ENCODE measurements around the gene SYNE3.
"Not testable (repeated sequence)": the region's sequence is repeated elsewhere in the genome, so short reads cannot be mapped to it uniquely, and the experiment has no call there.

SYNE3 gene

DNA sequence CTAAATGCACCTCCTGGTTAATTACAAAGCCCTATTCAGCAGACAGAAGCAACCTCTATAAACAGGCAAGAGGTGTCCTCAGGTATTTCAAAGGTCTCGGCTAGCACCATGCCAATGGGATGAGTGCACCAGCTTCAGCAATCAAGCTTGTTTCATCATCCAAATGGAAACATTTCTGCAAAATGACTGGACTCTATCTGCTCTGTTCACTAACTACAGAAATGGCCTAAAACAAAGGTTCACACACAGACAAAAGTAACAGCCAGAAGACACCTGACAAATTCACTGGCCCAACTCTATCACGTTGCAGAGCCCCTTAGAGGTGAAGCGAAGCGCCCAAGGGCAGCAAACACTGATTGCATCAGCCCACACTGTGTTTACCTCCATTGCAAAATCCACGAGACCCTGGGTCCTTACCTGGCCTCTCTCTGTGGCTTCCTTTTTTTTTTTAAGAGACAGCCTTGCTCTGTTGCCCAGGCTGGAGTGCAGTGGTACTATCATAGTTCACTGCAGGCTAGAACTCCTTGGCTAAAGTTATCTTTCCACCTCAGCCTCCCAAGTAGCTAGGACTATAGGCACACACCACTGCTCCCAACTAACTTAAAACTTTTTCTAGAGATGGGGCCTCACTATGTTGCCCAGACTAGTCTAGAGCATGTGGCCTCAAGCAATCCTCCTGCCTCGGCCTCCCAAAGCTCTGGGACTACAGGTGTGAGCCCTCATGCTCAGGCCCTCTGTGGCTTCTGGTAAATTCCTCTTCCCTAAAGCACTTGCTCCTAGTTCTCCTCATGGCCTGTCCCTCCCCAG is 8.5 kb upstream of the SYNE3 start:
- in situ Hi-C loops (cut with HindIII; ENCODE audit: low sequenced_read_pairs), result loop anchor here (5.0 kb wide), 1 partner anchor 63 kb away; no protein-coding TSS in a partner anchor

DNA sequence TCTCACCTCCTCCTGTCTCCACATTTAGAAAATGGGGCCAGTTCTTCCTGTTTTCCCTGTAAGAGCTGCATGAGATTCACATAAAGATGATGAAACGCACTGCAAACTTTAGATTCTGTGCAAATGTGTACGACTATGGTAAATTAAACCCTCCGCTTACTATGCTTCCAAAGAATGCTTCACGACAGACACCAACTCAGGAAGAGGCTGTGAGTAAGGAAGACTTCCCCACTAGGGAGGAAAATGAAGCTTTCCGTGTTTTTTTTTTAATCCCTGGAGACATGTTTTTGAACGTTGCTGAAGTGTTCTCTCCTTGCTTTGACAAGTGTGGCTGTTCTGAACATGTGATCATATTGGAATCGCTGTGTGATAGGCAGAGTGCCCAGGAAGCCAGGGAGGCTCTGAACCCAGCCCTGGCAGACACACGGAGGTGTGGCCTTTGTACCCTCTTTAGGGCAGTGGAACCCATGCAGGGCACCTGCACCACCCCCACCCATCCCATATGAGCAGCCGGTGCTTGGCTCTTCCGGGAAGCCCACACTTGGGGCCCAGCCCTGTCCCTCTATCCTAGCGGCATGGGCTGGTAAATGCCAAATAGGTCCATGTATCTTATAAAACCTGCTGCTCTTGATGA is 7.5 kb upstream of the SYNE3 start:
- in situ Hi-C loops (cut with HindIII; ENCODE audit: low sequenced_read_pairs), result loop anchor here (5.0 kb wide), 1 partner anchor 62 kb away; no protein-coding TSS in a partner anchor

DNA sequence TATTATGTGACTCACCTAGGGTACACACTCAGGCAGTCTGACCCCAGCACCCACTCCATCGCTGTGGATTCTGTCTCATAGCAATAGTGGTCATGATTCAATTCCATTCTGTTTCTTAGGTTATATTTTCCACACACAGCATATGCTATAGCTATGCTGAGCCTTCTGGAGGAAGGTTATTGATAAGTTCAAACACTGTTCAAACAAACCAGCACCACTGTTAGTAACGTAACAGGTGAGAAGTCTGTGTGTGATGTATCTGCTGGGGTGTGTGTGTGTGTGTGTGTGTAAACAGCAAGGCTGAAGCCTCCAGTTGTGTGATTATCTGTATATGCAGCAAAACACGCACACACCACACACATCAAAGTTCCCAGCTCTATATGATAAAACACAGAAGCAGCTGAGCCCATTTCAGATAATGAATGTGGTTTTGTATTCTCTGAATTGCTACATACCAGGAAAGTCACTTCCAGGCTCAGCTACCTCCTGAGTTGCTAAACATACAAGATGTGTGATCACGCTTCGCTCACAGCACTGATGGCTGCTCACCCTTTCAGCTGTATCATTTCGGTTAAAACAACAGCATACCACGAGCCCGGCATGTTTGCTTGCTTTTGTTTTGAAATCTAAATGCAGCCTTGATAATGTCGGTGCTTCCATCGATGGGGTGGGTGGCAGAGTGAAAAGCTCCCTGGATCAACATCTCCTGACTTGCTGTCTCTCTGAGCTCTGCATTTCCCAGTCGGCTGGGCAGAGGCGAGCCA is 6.8 kb upstream of the SYNE3 start:
- in situ Hi-C loops (cut with HindIII; ENCODE audit: low sequenced_read_pairs), result loop anchor here (5.0 kb wide), 1 partner anchor 61 kb away; no protein-coding TSS in a partner anchor

DNA sequence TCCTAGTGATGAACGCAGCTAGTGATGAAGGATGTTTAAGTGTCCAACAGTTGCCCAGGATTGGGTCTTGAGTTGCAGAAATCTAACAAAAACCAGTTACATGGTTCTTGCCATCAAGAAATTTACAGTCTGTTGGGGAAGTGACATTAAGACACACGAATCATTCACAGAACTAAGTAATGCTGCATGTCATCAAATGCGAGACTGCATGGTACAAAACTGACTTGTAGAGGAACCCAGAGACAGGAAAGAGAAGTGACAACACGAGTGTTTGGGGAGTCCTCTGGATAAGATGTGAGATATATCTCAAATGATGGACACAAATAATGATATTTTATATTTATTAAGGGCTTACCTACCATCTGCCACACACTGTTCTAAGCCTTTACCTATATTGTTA is 6.1 kb upstream of the SYNE3 start:
- in situ Hi-C loops (cut with HindIII; ENCODE audit: low sequenced_read_pairs), result loop anchor here (5.0 kb wide), 1 partner anchor 60 kb away; no protein-coding TSS in a partner anchor

DNA sequence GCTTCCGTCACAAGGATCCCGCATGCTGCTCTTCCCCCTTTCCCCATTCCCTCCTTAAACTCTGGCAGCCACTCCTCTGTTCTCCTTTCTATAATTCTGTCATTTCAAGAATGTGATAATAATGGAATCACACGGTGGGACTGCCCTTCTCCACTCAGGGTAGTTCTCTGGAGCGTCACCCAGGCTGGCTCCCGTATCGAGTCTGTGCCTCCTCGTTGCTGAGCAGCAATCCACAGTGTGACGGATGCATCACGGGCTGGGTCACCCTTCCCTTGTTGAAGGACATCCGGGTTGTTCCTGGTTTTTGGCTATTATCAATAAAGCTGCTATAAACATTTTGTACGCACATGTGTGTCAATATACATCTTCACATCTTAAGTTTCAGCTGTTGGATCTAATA is 5.7 kb upstream of the SYNE3 start:
- in situ Hi-C loops (cut with HindIII; ENCODE audit: low sequenced_read_pairs), result loop anchor here (5.0 kb wide), 1 partner anchor 60 kb away; no protein-coding TSS in a partner anchor

DNA sequence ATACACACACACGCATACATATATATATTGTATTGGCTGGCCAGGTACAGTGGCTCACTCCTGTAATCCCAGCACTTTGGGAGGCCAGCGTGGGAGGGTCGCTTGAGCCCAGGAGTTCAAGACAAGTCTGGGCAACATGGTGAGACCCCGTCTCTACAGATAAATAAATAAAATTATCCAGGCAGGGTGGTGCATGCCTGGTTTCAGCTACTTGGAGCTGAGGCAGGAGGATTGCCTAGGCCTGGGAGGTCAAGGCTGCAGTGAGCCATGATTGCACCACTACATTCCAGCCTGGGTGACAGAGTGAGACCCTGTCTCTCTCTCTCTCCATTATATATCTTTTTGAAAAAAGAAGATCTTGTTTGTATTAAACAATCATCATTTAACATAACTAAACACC is 4.6 kb upstream of the SYNE3 start:
- in situ Hi-C loops (cut with HindIII; ENCODE audit: low sequenced_read_pairs), result loop anchor here (5.0 kb wide), 1 partner anchor 59 kb away; no protein-coding TSS in a partner anchor

DNA sequence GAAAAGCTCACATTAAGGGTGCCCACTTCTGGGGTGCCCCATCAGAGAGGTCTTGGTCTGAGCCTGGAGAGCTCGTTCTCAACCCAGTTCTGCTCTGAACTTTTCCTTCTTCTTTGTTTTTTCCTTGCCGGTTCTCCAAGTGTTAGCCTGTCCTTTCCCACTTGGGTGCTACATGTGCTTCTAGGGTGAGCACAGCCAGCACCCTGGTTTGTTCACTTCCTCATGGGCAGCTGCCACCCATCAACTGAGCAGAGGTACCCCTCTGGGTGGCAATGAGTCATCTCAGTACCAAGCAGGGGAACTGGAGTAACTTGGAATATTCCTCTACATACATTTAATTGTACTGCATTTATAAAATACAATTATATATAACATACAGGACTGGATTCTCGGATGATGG is 3.9 kb upstream of the SYNE3 start:
- in situ Hi-C loops (cut with HindIII; ENCODE audit: low sequenced_read_pairs), result loop anchor here (5.0 kb wide), 1 partner anchor 58 kb away; no protein-coding TSS in a partner anchor

DNA sequence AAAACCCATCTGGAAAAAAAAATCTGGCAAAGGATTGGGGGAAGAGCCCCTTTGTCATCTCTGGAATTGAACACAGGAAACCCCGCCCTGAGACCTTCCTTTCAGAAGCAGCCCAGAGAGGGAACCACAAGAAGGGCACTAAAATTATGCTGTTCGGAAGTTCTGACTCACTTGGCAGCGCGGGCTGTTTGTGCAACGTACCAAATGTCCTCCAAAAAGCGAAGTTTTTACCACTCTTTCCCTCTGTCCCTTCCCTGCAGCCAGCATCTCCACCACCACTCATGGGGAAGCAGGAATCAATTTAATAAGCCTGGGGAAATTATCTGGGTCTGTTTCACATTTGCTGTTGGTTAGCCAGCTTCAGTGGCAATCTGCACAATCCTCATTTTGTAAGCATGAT is 3.2 kb upstream of the SYNE3 start:
- in situ Hi-C loops (cut with HindIII; ENCODE audit: low sequenced_read_pairs), result loop anchor here (5.0 kb wide), 1 partner anchor 57 kb away; no protein-coding TSS in a partner anchor

DNA sequence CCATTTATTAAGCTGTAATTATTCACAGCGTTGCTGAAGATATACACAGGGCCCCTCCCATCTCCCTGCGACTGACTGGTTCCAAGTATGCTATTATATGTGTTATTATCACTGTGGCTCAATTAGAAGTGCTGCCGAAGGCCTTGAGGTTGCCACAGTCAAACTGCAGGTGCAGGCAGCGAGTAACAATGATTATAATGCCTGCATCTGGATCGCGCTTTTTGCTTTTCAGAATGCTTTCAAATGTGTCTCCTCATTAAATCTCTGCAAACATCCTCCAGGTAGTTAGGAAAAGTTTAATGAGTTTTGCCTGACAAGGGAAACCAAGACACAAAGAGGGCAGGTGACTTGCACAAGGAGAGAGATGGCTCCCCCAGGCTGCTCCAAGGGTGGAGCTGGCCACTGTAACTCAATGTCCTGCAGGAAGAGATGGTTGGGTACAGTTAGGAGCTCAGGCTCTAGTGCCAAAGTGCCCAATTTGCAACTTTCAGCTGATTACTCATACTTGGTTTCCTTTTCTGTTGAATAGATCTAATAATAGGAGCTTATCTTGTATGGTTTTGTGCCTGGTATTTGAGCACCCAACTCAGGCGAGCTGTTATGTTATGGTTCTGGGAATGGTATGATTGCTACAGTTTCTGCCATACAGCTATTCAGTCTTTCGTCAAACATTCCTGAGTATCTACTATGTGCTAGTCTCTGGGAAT is 1.7 kb upstream of the SYNE3 start:
- in situ Hi-C loops (cut with HindIII; ENCODE audit: low sequenced_read_pairs), result no loop called here

DNA sequence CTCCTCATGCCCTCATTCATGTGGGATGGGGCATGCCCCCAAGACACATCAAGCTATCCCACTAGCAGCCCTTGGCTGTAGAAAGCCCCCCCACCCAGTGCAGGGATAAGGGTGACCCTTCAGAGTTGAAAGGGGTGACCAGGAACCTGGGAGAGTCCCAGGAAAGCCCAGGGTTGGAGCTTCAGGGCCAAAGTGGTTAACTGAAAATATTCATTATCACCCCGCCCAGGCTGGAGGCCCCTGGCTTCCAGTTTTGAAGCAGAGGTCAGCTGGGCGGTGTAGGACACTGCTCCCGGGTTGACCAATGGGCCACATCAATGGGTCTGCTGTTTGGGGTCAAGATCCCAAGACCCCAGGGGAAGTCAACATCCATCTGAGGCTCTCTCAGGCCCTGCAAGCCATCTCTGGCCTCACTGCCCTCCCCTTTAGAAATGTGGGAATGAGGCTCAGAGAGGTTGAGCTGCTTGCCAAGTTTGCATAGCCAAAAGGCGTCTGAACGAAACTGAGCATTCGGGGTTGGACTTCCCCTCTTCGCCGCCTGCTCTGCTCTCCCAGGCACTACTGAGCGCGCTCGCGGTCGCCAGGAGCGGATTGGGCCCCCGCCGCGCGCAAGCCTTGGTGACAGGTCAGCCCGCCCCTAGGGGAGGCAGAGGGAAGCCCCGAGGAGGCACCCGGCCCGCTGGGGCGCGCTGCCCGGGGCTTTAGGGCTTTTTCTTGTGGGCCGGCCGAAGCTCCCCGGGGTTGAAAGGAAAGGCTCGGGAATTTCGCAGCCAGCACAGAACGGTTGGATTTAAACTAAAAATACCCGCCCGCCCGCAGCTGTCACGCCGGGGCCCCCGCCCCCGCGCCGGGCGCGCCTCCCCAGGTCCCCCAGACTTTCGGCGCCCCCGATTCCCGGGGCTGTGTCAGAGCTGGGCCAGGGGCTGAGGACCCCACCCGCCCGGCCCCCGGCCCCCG is 576 bp downstream of the SYNE3 start:
- in situ Hi-C loops (cut with HindIII; ENCODE audit: low sequenced_read_pairs), result no loop called here

DNA sequence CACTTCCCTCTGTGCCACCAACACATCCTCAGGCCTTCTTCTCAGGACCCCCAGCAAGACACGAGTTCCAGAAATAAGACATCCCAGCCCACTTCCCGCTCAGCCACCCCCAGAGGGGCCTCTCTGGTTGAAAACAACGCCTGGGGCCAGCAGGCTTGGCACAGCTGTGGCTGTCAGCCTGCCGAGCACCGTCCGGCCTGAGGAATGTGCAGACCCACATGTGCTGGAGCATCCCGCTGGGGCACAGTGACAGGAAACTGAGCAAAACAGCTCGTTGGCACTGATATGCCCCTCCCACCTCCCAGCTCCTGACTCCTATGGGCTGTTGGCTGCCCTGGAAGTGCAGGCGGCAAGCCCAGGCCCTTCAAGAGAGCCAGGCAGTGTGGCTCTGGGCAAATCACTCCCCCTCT is 1.4 kb downstream of the SYNE3 start:
- in situ Hi-C loops (cut with HindIII; ENCODE audit: low sequenced_read_pairs), result no loop called here

DNA sequence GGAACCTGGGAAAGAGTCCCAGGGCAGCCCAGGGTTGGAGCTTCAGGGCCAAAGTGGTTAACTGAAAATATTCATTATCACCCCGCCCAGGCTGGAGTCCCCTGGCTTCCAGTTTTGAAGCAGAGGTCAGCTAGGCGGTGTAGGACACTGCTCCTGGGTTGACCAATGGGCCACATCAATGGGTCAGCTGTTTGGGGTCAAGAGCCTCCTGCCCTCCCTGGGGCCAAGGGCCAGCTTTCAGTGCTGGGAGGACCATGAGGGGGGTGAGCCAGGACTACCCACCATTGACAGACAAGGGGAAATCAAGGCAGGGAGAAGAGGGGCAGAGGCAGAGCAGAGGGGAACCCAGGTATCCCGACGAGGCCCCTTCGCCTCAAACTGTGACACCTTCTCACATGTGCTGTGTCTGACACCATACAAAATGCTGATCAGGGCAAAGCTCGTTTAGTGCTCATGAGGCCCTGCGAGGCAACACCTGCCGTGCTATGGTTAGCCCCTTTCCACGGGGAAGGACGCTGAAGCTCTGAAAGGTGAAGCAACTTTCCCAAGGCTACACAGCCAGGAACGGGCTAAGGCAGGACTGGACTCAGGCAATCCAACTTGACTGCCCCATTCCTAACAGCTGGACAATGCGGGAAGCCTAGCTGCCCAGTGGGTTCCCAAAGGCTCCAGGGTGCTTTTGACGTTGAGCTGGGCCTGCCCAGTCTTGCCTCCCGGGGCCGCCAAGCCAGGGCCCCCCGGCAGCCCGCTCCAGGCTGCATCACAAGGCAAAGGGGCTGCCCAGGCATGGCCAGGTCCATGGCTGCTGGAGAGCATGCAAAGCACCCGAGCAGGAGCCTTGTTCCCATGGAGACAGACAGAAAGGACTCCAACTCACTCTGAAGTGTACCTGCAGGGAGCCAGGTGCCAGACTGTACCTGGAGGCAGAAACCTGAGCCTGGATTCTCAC is 2.0 kb downstream of the SYNE3 start:
- in situ Hi-C loops (cut with HindIII; ENCODE audit: low sequenced_read_pairs), result no loop called here

DNA sequence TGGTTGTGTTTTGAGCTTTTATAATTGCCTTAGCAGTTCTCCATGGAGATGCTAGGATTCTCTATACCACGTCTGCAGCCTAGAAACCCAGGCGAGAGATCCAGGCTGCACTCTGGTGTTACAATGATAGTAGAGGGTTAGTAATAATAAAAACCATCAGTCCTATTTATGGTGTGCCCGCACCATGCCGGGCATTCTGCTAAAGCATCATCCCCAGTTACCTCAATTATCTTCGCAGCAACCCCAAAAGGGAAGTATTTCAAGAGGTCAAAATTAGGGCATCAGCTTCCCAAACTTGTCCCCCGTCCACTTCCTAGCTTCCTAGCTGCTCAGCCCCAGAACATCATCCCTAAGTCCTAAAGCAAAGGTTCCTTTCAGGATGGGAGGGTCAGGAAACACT is 3.2 kb downstream of the SYNE3 start:
- in situ Hi-C loops (cut with HindIII; ENCODE audit: low sequenced_read_pairs), result no loop called here

DNA sequence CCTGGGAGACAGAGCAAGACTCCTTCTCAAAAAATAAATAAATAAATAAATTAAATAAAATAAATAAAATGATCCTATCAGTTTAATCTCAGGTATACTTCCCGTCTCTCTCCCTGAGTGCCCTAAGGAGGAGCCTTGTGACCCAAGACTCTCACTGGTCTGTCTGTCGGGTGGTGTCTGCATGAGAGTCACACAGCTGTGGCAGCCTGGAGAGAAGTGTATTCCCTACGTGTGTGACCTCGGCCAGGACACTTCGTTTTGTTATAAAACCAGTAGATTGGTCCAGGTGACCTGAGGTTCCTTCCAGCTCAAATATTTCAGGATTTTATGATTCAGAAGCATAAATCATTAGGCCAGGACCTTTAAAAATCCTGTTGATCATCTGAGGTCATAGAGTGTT is 4.8 kb downstream of the SYNE3 start:
- in situ Hi-C loops (cut with HindIII; ENCODE audit: low sequenced_read_pairs), result no loop called here

DNA sequence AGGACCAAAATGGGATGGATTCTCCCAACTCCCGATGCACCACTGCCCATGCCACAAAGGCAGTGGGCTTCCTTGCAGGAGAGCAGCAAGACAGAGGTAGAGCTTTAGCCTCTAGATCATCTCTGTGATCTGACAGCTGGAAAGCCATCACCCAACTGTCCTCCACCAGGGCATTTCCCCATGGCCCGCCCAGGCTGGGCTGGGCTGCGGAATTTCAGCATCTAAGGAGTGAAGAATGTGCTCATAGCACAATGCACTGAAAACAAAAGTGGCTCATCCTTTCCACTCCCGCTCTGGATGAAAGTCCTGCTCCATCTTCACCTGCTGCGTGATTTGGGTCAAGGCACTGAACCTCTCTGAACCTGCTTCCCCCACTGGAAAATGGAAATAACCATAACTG is 5.6 kb downstream of the SYNE3 start:
- in situ Hi-C loops (cut with HindIII; ENCODE audit: low sequenced_read_pairs), result no loop called here

DNA sequence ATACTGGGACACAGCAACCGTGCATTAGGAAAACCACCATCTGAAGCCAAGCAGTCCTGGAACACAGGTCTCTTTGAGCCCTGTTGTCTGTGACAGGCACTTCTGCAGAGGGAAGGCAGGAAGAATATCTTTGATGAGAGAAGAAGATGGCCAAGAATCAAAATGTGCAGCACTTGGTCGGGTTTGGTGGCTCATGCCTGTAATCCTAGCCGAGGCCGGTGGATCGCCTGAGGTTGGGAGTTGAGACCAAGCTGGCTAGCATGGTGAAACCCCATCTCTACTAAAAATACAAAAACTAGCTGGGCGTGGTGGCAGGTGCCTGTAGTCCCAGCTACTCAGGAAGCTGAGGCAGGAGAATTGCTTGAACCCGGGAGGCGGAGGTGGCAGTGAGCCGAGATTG is 6.1 kb downstream of the SYNE3 start:
- in situ Hi-C loops (cut with HindIII; ENCODE audit: low sequenced_read_pairs), result not testable (repeated sequence)

DNA sequence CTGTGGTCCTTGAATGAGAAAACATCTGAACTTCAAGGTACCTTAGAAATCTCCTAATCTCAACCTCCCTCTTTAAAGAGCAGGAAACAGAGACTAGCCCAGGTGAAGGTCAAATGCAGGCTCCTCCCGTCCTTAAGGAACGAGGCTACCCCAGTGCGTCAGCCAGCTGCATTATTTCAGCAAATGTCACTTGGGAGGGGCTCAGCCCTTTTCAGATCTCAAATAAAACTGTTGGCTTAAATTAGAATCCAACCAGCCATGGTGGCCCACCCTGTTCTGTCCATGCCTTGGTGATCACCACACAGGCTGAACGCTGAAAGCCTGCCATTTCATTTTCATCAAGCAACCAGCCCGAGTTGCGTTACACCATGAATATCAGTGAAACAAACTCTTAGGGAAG is 7.0 kb downstream of the SYNE3 start:
- in situ Hi-C loops (cut with HindIII; ENCODE audit: low sequenced_read_pairs), result no loop called here

DNA sequence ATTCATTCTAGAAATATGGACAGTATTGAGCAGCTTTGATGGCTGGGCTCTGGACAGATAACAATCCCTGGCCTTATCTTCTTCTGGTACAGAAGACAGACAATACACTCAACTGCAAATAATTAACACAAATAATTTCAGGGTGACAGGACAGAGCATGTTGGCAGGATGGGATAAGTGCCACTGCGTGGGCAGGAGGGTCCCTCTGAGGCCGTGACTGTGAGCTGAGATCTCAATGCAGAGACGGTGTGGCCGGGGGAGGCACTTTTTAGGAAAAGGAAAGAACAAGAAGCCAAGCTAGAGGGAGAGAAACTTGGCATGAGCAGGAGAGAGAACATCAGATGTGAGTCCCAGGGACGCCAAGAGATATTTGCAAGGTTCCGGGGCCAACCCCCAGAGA is 8.1 kb downstream of the SYNE3 start:
- in situ Hi-C loops (cut with HindIII; ENCODE audit: low sequenced_read_pairs), result no loop called here
